UCSD-AML1 (cell line): ENCODE results near the gene PMFBP1.

Experiments
- DNase-seq: peaks from one replicate; lab custom pipeline; 2025; ENCODE audit not compliant: unreplicated experiment; lab: John Stamatoyannopoulos, UW

Gene PMFBP1

DNA sequence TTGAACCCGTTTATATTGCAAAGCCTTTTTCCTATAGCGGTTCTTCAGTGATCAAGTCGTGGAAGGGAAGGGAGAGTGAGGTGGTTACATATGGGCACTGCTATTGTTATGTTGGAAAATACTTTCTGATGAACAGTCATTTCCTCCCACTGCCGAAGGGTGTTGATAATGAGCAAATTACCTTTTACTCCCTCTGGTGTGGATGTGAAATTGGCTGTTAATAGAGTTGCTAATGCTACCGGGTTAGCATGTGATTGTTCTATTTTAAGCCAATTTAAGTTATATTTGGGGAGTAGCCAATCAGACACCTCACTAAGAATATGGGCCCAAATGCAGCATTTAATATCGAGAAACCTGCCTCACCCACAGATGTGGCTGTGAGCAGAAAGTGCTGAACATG is 15.6 kb upstream of the PMFBP1 start:
- no peak for DNase-seq

DNA sequence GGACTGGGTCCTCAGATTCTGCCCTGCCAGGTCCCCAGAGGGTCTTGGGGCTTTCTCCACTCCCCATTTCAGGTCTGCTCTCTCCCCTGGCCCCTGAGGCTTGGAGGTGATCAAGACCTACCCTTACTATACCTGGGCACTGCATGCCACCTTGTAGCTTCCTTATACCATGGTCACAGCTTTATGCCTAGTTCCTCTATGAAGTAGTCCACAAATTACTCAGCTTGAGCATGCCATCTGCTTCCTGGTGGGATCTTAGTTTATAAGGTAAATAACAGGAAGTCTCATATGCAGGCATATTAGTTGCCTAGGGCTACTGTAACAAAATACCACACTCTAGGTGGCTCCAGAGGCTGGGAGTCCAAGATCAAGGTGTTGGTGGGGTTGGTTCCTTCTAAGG is 11.0 kb upstream of the PMFBP1 start:
- DNase-seq, result no peak

DNA sequence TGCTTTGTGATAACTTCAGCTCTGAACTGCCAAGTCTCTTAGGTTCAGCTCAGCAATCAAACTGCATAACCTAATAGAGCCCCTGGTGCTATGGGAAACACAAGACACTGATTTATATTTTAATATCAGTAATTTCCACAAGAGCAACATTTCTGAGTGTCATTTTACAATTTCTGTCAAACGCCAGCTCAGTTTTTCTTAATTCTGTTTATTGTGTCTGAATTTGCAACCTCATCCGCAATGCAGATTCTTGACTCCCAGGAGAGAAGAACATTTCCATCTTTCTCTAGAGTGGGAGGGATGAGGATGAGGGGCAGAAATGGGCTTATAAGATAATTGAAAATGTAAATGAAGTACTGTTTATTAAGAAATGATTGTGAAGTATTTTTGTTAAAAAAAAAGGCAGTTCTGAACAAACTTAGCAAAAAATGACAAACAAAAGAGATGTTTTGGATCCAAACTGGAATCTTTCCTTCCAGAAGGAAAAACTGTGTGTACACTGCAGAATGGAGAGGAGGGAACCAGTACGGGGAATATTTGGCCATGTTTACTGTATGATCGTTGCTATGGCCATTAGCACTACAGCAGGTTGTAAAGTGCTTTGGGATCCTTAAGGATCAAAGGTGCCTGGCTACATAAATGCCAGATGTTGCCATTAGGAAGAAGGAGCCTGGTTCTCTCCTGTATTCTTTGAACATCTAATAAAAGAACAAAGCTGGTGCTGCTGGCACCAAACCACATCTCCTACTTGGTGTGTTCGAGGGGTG is 7.4 kb upstream of the PMFBP1 start:
- DNase-seq, result no peak

DNA sequence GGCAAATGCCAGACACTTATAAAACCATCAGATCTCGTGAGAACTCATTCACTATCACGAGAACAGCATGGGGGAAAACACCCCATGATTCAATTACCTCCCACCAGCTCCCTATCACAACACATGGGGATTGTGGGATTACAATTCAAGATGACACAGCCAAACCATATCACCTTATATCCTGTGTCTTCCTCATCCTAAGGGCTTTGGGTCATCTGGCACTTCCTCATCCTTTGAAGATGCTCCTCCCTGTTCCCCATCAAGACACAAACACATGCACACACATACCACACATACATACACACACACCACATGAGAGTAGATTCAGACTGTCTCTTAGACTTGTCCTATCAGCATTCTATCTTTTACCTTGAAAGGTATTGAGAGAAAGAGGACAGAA is 2.8 kb upstream of the PMFBP1 start:
- no peak for DNase-seq

DNA sequence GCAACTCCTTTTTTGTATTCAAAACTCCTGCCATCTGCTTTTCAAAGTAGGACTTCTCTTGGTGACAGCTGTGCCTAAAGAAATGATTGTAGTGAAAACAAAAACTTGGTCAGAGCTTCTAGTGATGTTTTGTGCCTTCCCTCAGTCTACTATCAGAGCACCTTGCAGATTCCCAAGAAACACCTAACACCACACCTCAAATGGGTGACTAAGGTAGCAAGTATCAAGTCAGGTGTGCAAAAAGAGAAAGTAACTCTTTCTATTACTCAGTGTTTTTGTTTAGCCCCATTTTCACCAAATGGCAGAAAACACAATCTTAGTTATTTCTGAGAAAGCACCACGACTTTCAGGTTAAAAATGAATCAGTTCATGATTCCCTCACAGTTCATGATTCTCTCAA is 2.0 kb upstream of the PMFBP1 start:
- no peak for DNase-seq

DNA sequence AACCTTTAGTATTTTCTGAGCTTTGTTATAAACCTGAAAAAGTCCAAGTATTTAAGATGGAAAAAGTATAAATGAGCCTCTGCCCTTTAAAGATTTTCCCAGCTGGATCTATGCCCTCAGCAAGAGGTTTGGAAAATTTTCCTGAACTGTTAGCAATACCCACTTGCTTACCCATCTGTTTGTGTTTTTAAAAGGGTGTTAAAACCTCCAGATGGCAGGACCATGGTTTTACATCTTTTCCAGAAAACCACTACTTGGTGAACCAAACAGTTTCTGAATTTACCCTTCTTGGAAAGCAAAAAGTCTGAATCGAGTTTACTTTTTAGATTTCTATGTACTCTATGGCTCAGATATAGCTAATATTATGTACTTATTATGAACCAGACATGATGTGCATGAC is 719 bp downstream of the PMFBP1 start:
- no peak for DNase-seq

DNA sequence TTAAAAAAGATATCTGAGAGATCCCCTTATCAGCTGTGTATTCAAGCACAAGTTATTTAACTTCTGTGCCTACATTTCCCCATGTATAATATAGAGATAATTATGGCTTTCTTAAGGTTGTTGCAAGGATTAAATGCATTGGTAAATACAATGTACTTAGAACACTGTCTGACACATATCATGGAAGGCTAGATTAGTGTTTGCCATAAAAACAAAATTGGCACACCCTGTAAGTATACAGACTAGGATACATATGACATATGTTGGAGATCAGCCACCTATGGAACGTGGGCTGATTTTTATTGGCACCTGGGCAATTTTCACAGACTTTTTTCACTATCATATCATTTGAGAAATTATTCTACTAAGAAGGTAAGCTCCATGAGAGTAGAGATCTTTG is 2.2 kb downstream of the PMFBP1 start:
- DNase-seq, result no peak

DNA sequence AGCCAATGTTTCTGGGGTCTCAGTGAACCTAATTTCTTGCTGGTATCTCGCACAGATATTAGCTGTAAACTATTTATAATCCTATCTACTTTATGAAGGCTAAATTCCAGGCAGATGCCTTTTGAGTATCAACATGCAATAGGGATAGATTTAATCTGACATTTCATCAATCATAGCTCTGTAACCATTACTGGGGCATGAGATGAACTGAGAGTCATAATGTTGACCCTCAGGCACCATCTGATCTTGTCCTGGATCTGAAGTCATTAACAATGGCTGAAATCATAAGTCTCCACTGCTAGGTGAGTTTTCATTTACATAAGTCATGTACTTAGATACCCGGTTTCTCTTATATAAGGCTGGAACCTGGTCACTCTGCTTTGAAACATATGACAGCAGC is 3.6 kb downstream of the PMFBP1 start:
- DNase-seq, result no peak

DNA sequence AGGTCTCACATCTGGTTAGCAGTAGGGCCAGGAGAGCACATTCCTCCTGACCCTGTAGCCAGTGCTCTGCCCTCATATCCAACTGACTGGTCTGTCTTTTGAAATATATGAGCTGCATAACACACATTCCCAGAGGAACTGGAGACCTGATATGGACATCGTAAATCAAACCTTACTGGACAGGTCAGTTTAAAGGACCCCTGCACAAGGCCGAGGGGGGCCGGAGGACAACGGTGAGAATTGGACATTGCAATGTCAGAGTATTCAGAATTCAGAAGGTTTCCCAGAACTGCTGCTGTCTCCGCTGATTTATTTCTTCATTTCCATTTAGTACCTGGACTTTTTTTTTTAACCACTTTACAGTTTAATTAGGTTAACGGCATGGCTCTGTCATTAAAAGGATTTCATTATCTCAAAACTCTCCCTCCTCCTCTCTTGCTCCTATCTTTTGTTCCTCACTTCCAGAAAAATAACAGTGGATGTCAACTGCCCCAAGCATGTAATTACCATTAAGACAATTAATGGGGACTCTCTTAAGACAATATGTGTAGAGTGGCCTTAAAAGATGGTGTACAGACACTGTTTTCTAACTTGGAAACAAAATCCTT is 4.9 kb downstream of the PMFBP1 start:
- DNase-seq, result no peak

DNA sequence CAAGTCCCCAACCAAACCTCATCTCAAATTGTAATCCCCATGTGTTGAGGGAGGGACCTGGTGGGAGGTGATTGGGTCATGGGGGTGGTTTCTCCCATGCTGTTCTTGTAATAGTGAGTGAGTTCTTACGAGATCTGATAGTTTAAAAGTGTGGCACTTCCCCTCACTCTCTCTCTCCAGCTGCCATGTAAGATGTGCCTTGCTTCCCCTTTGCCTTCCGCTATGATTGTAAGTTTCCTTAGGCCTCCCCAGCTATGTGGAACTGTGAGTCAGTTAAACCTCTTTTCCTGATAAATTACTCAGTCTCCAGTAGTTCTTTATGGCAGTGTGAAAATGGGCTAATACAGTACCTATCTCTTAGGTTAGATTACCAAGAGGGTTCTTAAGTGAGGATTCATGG is 5.8 kb downstream of the PMFBP1 start:
- DNase-seq, result no peak

DNA sequence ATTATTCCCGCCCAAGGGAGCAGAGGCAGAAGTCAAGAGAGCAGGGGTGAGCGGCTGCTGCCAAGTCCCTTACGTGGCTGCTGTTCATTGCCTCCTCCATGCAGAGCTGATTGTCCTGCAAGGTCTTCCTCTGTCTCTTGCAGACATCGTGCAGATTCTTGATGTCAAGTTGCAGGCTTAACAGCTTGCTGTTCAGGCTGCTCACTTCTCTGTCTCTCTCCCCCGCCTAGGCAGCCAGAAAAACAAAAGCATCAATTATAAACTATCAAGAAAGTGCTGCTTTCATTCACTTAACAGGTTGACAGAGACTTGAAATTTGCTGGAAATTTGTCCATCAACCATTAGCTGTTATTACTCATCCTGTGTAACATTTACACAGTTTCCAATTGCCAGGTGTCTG is 7.3 kb downstream of the PMFBP1 start:
- DNase-seq, result no peak

DNA sequence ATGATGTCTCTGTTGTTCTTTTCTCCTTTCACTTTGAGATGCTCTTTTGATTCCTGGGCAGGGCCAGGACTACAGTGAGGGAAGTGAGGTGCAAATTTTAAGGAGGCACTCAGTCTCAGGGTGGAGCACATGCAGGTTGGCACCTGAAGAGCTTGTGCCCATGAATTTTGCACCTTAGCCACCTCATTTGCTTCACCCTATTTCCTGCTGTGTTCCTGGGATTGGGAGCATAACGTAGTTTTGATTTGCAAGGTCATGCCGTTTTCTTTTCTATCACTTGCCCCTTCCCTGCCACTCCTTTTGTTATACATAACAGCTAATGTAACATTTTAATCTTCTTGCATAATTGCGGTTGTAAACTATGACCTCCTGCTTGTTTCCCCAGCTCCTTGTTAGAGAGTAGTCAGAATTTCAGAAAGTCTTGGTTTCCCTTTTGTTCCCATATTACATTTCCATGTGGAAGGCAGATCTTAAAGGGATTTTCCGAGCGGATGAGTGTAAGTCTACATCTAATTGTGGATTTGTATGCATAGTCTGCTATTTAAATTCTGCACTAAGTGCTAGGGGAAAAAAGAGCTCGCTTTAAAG is 9.8 kb downstream of the PMFBP1 start:
- no peak for DNase-seq

DNA sequence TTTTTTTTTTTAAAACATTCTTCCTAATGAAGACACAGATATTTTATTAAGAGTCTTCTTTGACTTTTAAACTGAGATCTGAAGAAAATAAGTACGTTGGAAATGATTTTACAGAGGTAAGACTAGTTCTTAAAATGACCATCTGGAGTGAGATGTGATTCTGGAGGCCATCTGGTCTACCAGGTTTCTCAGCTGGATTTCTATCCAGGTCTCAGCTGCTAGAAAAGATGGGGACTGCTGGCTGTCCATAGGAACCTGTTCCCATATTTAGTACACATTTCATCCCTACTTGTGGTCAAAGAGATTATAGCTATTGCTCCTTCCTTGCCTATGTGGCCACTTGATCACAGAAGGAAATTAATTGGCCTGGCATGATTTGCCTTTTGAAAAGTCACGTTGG is 12.2 kb downstream of the PMFBP1 start:
- DNase-seq, result no peak

DNA sequence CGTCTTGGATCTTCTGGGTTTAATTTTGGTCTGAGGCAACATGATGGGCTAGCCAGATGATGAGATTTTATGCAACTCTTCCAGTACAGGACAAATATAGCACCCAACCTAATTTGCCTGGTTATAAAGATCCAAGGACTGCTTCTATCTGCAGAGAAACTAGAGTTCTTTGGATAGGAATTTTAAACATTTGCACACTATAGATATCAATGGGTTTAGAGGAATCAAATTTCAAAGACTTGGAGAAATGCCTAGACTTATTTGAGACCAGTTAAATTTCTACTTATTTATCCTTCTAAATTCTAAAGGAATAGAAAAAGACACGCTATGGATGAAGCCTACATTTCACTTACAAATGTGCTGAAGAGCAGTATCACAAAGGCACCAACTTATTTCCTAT is 12.6 kb downstream of the PMFBP1 start:
- DNase-seq, result no peak

DNA sequence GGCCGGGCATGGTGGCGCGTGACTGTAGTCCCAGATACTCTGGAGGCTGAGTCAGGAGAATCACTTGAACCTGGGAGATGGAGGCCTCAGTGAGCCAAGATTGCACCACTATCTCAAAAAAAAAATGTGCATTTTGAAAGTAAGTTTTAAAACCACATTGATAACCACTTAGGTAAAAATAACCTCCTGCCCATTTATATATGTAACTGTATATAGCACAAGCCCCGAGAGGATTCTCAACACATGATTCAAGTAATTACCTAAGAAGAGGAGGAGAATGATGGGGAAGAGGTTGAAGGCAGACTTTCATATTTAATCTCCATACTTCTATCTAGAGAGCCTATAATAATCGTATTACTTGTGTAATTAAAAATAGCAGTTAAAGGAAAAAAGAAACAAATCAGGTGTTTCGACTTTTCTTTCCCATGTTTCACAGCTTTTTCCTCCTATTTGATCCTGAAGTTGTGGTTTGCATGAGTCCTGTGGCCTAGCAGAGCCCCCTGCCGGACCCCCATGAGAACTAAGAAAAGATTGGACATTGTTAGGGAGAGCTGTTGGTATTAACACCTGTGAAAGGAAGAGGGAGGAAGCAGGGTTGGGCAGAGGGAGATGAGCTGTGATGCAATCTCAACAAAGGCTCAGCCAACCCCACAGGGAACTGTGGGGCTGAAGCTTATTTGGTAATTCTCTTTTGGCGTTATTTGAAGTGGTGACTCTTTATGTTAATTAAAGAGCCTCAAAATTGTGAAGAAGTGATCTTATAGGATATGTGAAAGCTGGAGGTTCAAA is 22.1 kb downstream of the PMFBP1 start:
- DNase-seq, result no peak

DNA sequence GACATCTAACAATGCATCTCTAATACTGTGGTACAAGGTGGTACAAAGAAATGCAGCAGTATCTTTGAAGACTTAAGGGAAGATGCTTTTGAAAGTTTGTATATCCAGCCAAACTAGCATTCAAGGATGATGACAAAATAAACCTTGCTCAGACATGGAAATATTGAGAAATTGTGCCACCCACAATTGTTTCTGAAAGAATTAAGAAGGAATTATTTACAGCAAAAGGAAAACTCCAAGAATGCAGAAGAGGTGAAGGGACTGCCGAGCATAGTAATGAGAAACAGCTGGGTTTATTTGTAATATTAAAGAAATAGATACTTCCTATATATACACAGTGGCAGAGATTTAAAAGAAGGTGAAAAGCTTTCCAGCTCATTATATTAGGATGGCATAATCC is 29.5 kb downstream of the PMFBP1 start:
- DNase-seq, result no peak

DNA sequence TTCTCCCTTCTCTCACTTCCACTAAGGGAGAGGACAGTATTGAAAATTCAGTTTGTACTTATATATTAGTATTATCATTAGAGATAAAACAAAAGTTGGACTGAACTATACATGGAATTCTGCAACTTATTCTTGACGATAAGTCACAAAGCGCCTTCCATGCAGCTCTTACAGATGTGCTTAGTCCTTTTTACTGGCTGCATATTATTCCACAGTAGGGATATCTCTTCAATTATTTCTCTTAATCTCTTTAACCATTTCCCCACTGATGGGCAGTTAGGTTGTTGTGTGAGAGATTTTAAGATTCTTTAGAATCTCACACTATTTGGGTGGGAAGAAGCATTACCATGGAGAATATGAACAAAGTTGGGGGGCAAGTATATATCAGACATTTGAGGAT is 32.0 kb downstream of the PMFBP1 start:
- DNase-seq, result no peak

DNA sequence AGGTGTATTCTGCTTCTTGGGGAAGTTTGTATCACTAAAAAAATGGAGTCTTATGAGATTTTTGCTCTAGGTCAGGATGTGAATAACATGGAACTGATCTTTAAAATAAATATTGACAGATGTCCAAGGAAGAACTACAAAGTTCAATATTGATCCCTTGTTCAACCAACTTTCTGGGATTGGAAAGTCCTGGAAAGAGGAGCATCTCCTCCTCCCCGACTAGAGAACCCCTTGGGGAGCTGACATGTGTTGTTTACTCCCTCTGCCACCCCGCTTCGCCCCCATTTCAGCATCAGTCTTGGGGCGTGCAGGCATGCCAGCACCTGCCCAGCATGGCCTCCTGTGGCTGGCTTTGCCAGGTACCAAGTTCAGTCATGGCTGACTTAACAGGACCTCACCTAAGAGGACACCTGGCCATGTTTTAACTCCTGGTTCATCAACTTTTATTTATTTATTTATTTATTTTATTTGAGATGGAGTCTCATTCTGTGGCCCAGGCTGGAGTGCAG is 33.8 kb downstream of the PMFBP1 start:
- no peak for DNase-seq

DNA sequence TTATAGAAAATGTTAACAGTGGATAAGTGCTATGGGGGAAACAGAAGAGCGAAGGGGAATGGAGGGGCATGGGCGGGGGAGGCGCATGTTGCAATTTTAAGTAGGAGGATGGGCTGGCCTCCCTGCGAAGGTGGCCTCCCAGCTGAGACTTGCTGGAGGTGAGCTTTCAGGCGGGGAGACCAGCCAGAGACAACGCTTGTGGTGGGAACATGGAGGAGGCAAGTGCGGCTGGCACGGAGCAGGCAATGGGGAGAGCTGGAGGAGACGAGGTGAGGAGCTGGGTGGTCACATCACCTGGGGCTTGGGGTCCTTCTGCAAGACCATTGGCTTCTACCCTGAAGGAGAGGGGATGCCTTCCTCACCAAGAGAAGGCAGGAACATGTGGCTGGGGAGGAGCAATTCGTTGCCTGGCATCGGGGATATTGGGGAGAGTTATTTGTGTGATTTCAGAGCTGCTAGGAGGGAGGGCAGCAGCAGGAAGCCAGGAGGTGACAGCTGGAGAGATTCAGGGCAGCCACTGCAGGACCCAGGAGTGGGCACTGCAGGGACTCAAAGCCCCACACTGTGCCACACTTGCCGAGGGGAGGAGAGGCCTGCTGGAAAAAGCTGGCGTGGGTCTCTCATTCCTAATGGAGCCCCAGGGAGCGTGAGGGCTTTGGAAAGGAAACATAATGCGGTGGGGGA is 34.4 kb downstream of the PMFBP1 start:
- no peak for DNase-seq

DNA sequence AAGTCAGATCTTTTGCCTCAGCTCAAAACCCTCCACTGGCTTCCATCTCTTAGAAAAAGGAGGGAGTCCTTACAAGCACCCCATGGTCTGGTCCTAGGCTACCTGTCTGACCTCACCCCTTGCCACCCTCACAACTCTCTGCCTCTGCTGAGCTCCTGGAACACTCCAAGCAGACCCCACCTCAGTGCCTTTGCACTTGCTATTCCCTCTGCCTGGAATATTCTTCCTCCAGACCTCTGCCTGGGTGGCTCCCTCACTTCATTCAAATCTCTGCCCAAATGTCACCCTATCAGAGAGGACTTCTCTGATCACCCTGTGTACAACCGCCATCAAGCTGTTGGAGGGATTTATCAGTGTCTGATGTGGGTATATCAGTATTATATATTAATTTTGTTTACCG is 37.4 kb downstream of the PMFBP1 start:
- DNase-seq, result no peak

DNA sequence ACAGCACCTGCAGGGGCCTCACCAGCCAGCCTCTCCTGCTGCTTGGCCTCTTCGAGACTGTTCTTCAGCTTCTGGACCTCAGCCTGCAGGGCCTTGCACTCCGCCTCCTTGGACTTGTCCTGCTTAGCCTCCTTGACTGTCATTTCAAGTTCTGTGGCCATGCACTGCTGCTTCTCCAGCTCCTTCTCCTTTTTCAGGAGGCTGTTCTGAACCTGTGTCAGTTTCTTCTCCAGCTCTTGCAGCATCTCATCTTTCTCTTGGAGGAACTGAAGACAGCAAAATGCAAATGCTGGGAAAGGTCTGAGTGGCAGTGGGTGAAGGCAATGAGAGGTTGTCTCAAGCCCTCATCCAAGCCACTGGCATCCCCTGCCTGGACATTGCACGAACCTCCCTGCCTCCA is 39.2 kb downstream of the PMFBP1 start:
- no peak for DNase-seq
